ENCODE measurements around the gene BPIFB3.

GRCh38 chr20:33083544-33084340, 30.0 kb downstream of the BPIFB3 start:
- no peak for TF ChIP-seq MAFK (IDR thresholded peaks at IDR 0.05; ENCODE audit: low read depth, low read length)
- no peak for TF ChIP-seq CTCF (conservative IDR thresholded peaks at IDR 0.05; ENCODE audit: low read depth, low read length)

Measured in IMR-90 (cell line).